ENCODE measurements around the gene ALDH7A1. TPM values are rescaled to one million over a fixed set of nuclear protein-coding genes. Genes with fewer than 3 reads are reported as not detected.

The ALDH7A1 gene
- total and polyA plus RNA-seq, 10 of the 15 experiments (the other 5 are each of a cell fraction or from before 2014, with no cell fraction given), result 0.18 to 1.0 (median 0.41) TPM; not detected in 1

DNA sequence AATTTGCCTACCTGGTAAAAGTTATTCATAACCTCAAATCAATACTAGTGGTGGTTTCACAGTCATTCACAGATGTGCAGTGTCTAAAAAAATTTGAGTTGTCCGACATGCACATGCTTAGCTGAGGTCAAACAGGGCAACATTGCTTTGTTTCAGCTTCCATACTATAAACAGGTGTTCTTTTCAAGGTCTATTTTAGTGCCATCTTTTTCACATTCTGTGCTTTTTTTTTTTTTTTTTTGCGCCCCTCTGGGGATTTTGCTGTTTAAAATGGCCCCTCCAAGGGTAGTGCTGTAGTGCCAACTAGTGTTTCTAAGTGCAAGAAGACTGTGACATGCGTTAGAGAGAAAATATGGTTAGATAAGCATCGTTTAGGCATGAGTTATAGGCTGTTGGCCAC lies 20.3 kb upstream of the ALDH7A1 start (continued):
- TF ChIP-seq, protein P1, sequence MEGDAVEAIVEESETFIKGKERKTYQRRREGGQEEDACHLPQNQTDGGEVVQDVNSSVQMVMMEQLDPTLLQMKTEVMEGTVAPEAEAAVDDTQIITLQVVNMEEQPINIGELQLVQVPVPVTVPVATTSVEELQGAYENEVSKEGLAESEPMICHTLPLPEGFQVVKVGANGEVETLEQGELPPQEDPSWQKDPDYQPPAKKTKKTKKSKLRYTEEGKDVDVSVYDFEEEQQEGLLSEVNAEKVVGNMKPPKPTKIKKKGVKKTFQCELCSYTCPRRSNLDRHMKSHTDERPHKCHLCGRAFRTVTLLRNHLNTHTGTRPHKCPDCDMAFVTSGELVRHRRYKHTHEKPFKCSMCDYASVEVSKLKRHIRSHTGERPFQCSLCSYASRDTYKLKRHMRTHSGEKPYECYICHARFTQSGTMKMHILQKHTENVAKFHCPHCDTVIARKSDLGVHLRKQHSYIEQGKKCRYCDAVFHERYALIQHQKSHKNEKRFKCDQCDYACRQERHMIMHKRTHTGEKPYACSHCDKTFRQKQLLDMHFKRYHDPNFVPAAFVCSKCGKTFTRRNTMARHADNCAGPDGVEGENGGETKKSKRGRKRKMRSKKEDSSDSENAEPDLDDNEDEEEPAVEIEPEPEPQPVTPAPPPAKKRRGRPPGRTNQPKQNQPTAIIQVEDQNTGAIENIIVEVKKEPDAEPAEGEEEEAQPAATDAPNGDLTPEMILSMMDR (IDR thresholded peaks at IDR 0.05 in 2 of 3, conservative IDR thresholded peaks at IDR 0.05 in 1 of 3; ENCODE audit: control insufficient read depth in 2 of 3, extremely low read depth in 1 of 3, insufficient read depth in 1 of 3, low read depth in 3 of 3, low read length in 3 of 3), result peak; percentile 25 to 50 (median 42); a peak in 5 of 6 replicates
- TF ChIP-seq, protein P2, sequence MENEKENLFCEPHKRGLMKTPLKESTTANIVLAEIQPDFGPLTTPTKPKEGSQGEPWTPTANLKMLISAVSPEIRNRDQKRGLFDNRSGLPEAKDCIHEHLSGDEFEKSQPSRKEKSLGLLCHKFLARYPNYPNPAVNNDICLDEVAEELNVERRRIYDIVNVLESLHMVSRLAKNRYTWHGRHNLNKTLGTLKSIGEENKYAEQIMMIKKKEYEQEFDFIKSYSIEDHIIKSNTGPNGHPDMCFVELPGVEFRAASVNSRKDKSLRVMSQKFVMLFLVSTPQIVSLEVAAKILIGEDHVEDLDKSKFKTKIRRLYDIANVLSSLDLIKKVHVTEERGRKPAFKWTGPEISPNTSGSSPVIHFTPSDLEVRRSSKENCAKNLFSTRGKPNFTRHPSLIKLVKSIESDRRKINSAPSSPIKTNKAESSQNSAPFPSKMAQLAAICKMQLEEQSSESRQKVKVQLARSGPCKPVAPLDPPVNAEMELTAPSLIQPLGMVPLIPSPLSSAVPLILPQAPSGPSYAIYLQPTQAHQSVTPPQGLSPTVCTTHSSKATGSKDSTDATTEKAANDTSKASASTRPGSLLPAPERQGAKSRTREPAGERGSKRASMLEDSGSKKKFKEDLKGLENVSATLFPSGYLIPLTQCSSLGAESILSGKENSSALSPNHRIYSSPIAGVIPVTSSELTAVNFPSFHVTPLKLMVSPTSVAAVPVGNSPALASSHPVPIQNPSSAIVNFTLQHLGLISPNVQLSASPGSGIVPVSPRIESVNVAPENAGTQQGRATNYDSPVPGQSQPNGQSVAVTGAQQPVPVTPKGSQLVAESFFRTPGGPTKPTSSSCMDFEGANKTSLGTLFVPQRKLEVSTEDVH (IDR thresholded peaks at IDR 0.05; ENCODE audit: low read depth, partially characterized antibody), result no peak
- TF ChIP-seq RCOR1 (conservative IDR thresholded peaks at IDR 0.05; ENCODE audit: low read depth, low read length) (no peak), SMARCA5 (IDR thresholded peaks at IDR 0.05) (no peak), BHLHE40 (IDR thresholded peaks at IDR 0.05; ENCODE audit: borderline replicate concordance in 1 of 2, low read depth in 2 of 2, low read length in 1 of 2) (peak in 1 of 2 experiments; percentile 66; a peak in 1 of 4 replicates), HCFC1 (IDR thresholded peaks at IDR 0.05; ENCODE audit: low read length) (no peak), TCF12 (IDR thresholded peaks at IDR 0.05; ENCODE audit: low read depth, low read length) (0 out of 2 replicates have a peak, but pooled peaks have one; percentile 20), TBL1XR1 (IDR thresholded peaks at IDR 0.05; ENCODE audit: low read depth, low read length) (0 out of 2 replicates have a peak, but pooled peaks have one; percentile 31), PML (IDR thresholded peaks at IDR 0.05; ENCODE audit: low read length) (no peak), TCF3 (IDR thresholded peaks at IDR 0.05; ENCODE audit: borderline replicate concordance, insufficient read depth, low read depth, low read length) (peak; percentile 61; the same call in 1 of the 2 replicates), MXI1 (IDR thresholded peaks at IDR 0.05; ENCODE audit: low read depth, low read length) (peak; percentile 37; the same call in 1 of the 2 replicates), RB1 (IDR thresholded peaks at IDR 0.05; ENCODE audit: borderline replicate concordance) (no peak), SUPT20H (IDR thresholded peaks at IDR 0.05; ENCODE audit: borderline replicate concordance, control insufficient read depth, low read depth, low read length) (no peak), BMI1 (IDR thresholded peaks at IDR 0.05; ENCODE audit: borderline replicate concordance) (no peak), TCF7 (IDR thresholded peaks at IDR 0.05; ENCODE audit: borderline replicate concordance) (no peak), RFX5 (IDR thresholded peaks at IDR 0.05; ENCODE audit: low read depth, low read length) (no peak)
- TF ChIP-seq, protein P3, sequence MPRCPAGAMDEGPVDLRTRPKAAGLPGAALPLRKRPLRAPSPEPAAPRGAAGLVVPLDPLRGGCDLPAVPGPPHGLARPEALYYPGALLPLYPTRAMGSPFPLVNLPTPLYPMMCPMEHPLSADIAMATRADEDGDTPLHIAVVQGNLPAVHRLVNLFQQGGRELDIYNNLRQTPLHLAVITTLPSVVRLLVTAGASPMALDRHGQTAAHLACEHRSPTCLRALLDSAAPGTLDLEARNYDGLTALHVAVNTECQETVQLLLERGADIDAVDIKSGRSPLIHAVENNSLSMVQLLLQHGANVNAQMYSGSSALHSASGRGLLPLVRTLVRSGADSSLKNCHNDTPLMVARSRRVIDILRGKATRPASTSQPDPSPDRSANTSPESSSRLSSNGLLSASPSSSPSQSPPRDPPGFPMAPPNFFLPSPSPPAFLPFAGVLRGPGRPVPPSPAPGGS (IDR thresholded peaks at IDR 0.05; ENCODE audit: borderline replicate concordance, insufficient read depth, low read depth, low read length, poor library complexity, severe bottlenecking), result no peak
- TF ChIP-seq, protein P4, sequence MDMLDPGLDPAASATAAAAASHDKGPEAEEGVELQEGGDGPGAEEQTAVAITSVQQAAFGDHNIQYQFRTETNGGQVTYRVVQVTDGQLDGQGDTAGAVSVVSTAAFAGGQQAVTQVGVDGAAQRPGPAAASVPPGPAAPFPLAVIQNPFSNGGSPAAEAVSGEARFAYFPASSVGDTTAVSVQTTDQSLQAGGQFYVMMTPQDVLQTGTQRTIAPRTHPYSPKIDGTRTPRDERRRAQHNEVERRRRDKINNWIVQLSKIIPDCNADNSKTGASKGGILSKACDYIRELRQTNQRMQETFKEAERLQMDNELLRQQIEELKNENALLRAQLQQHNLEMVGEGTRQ (IDR thresholded peaks at IDR 0.05; ENCODE audit: borderline replicate concordance, low read depth, low read length), result no peak
- TF ChIP-seq, protein P5, sequence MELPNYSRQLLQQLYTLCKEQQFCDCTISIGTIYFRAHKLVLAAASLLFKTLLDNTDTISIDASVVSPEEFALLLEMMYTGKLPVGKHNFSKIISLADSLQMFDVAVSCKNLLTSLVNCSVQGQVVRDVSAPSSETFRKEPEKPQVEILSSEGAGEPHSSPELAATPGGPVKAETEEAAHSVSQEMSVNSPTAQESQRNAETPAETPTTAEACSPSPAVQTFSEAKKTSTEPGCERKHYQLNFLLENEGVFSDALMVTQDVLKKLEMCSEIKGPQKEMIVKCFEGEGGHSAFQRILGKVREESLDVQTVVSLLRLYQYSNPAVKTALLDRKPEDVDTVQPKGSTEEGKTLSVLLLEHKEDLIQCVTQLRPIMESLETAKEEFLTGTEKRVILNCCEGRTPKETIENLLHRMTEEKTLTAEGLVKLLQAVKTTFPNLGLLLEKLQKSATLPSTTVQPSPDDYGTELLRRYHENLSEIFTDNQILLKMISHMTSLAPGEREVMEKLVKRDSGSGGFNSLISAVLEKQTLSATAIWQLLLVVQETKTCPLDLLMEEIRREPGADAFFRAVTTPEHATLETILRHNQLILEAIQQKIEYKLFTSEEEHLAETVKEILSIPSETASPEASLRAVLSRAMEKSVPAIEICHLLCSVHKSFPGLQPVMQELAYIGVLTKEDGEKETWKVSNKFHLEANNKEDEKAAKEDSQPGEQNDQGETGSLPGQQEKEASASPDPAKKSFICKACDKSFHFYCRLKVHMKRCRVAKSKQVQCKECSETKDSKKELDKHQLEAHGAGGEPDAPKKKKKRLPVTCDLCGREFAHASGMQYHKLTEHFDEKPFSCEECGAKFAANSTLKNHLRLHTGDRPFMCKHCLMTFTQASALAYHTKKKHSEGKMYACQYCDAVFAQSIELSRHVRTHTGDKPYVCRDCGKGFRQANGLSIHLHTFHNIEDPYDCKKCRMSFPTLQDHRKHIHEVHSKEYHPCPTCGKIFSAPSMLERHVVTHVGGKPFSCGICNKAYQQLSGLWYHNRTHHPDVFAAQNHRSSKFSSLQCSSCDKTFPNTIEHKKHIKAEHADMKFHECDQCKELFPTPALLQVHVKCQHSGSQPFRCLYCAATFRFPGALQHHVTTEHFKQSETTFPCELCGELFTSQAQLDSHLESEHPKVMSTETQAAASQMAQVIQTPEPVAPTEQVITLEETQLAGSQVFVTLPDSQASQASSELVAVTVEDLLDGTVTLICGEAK (IDR thresholded peaks at IDR 0.05; ENCODE audit: borderline replicate concordance), result no peak
